Gastrocnemius medialis (tissue), 4 donors: ENCODE measurements around the gene OR10J1. TPM values are rescaled to one million over a fixed set of nuclear protein-coding genes. Genes with fewer than 3 reads are reported as not detected.

Experiments
- ATAC-seq, 2 donors: fragments of 150-250 bp; one replicate each; pipeline ENCODE4 v1.9.1; 2016
- DNase-seq, 2 donors: peaks; one replicate each; pipeline ENCODE4 v3.0.0-alpha.2; 2019
- H3K27ac ChIP-seq, 4 donors: fragments of 200-600 bp; sonication (generic); 1 replicate in 1 of 4; 2 replicates in 3 of 4; pipeline ENCODE4 v1.5.1; 2016 to 2018; ENCODE audit warnings: mild to moderate bottlenecking in 2 of 4, moderate library complexity in 1 of 4
- H3K27me3 ChIP-seq, 3 donors: fragments of 200-600 bp; sonication (generic) in 2 of 3; 1 replicate in 1 of 3; 2 replicates in 2 of 3; pipeline versions ENCODE4 v1.5.1 to v1.6.0; 2016 to 2019; ENCODE audit warnings: mild to moderate bottlenecking in 1 of 3, moderate library complexity in 1 of 3
- H3K36me3 ChIP-seq, 2 donors: fragments of 200-600 bp; sonication (generic) in 1 of 2; one replicate each; pipeline ENCODE4 v1.5.1; 2017 to 2018
- H3K4me1 ChIP-seq, 2 donors: fragments of 200-600 bp; sonication (generic) in 1 of 2; one replicate each; pipeline ENCODE4 v1.5.1; 2016 to 2017; ENCODE audit warnings: mild to moderate bottlenecking in 2 of 2
- H3K4me3 ChIP-seq, 4 donors: fragments of 200-600 bp; sonication (generic) in 3 of 4; 1 replicate in 1 of 4; 2 replicates in 3 of 4; pipeline ENCODE4 v1.5.1; 2016 to 2019; ENCODE audit warnings: mild to moderate bottlenecking in 2 of 4
- H3K9me3 ChIP-seq, 3 donors: fragments of 200-600 bp; sonication (generic) in 2 of 3; 1 replicate in 1 of 3; 2 replicates in 2 of 3; pipeline ENCODE4 v1.5.1; 2016 to 2019
- CTCF ChIP-seq, 5 experiments: fragments of 450-650 bp in 3 of 5; fragments of 200-600 bp in 2 of 5; sonication (generic) in 2 of 5; IDR thresholded peaks in 4 of 5; conservative IDR thresholded peaks in 1 of 5; 1 replicate in 4 of 5; 2 replicates in 1 of 5; pipeline ENCODE4 v1.5.1; 2016 to 2019; ENCODE audit warnings: antibody characterized with exemption in 5 of 5, mild to moderate bottlenecking in 3 of 5, moderate library complexity in 3 of 5
- POLR2A ChIP-seq, 2 donors: fragments of 450-650 bp; IDR thresholded peaks; one replicate each; pipeline ENCODE4 v1.6.1; 2017; ENCODE audit warnings: antibody characterized with exemption in 2 of 2, mild to moderate bottlenecking in 2 of 2, moderate library complexity in 2 of 2
- in situ Hi-C, 4 donors: fragments of 200-750 bp; cut with MboI; loops; one replicate each; pipeline versions ENCODE4 v1.15.0 to v1.8.0; 2017; ENCODE audit warnings: low sequenced_read_pairs in 4 of 4
- intact Hi-C: fragments of 100-400 bp; cut with DNase I; formaldehyde crosslinking; loops from one replicate; pipeline ENCODE4 v1.15.1; 2023; ENCODE audit warnings: low total_unique reads
- total RNA-seq, 4 donors: library from RNA; depleted of rRNA; stranded (reverse); fragments of >200 nt; gene quantifications; one replicate each; pipeline versions ENCODE4 v1.1.0 to v1.2.3, GENCODE V29; 2016

Gene OR10J1
- total RNA-seq, 4 donors from 2014 or later = not detected

- Histone ChIP-seq H3K4me3 (no peak overlapping the region), H3K27me3 (no peaks in the 10 kb centered on the region), H3K36me3 (no peaks in the 10 kb centered on the region), H3K4me1 (no peaks in the 10 kb centered on the region), H3K27ac (no peak overlapping the region), H3K9me3 (no peaks in the 10 kb centered on the region)
- ATAC-seq = no peak
- intact Hi-C loops = no loop called here
- DNase-seq = no peak
- in situ Hi-C loops = no loop called here
- no peak for TF ChIP-seq CTCF (IDR thresholded peaks at IDR 0.05 in 4 of 5, conservative IDR thresholded peaks at IDR 0.05 in 1 of 5)
- TF ChIP-seq POLR2A (IDR thresholded peaks at IDR 0.05) = no peak
Measured at GRCh38 chr1:159428536-159428935, 11.0 kb upstream of the OR10J1 start.

- intact Hi-C loops = no loop called here
- DNase-seq = no peak
- TF ChIP-seq POLR2A (IDR thresholded peaks at IDR 0.05) = no peak
- TF ChIP-seq CTCF (IDR thresholded peaks at IDR 0.05 in 4 of 5, conservative IDR thresholded peaks at IDR 0.05 in 1 of 5) = no peak
- Histone ChIP-seq H3K36me3 (no peaks in the 10 kb centered on the region), H3K9me3 (no peaks in the 10 kb centered on the region), H3K4me1 (no peaks in the 10 kb centered on the region), H3K27ac (no peak overlapping the region), H3K4me3 (no peak overlapping the region), H3K27me3 (no peaks in the 10 kb centered on the region)
- ATAC-seq = no peak
- in situ Hi-C loops = no loop called here
Measured at GRCh38 chr1:159429074-159429861, 10.3 kb upstream of the OR10J1 start.

GRCh38 chr1:159430985-159431384, 8.5 kb upstream of the OR10J1 start:
- no peak for ATAC-seq
- in situ Hi-C loops (no loop called here), intact Hi-C loops (no loop called here)
- H3K9me3 ChIP-seq = no peaks in the 10 kb centered on the region
- H3K36me3 ChIP-seq = no peaks in the 10 kb centered on the region
- no peak for DNase-seq
- TF ChIP-seq CTCF (IDR thresholded peaks at IDR 0.05 in 4 of 5, conservative IDR thresholded peaks at IDR 0.05 in 1 of 5) (no peak), POLR2A (IDR thresholded peaks at IDR 0.05) (no peak)
- no peak overlapping the region for H3K27ac ChIP-seq
- H3K27me3 ChIP-seq = no peaks in the 10 kb centered on the region
- H3K4me1 ChIP-seq = no peaks in the 10 kb centered on the region
- H3K4me3 ChIP-seq = no peak overlapping the region

- no peak for DNase-seq
- Histone ChIP-seq H3K27me3 (no peaks in the 10 kb centered on the region), H3K4me3 (no peak within 1 kb of the TSS), H3K4me1 (no peaks in the 10 kb centered on the region), H3K36me3 (no peaks in the 10 kb centered on the region), H3K9me3 (no peaks in the 10 kb centered on the region), H3K27ac (no peak within 1 kb of the TSS)
- in situ Hi-C loops (no loop called here), intact Hi-C loops (no loop called here)
- no peak for ATAC-seq
- TF ChIP-seq POLR2A (IDR thresholded peaks at IDR 0.05) = no peak
- TF ChIP-seq CTCF (IDR thresholded peaks at IDR 0.05 in 4 of 5, conservative IDR thresholded peaks at IDR 0.05 in 1 of 5) = no peak
Measured at GRCh38 chr1:159431904-159432303, 7.6 kb upstream of the OR10J1 start, which contains the start of gene OR10J4. Gene OR10J4, plus strand, starts transcription at chr1:159432204.
